Fibroblast of upper back skin (primary cell): ENCODE data around the gene KCNG1.
"Not testable (repeated sequence)": the region's sequence is repeated elsewhere in the genome, so short reads cannot be mapped to it uniquely, and the experiment has no call there.

ENCODE experiments used
- DNase-seq: peaks from one replicate; pipeline ENCODE4 v3.0.0-alpha.2; 2013

The KCNG1 gene, protein sequence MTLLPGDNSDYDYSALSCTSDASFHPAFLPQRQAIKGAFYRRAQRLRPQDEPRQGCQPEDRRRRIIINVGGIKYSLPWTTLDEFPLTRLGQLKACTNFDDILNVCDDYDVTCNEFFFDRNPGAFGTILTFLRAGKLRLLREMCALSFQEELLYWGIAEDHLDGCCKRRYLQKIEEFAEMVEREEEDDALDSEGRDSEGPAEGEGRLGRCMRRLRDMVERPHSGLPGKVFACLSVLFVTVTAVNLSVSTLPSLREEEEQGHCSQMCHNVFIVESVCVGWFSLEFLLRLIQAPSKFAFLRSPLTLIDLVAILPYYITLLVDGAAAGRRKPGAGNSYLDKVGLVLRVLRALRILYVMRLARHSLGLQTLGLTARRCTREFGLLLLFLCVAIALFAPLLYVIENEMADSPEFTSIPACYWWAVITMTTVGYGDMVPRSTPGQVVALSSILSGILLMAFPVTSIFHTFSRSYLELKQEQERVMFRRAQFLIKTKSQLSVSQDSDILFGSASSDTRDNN

DNA sequence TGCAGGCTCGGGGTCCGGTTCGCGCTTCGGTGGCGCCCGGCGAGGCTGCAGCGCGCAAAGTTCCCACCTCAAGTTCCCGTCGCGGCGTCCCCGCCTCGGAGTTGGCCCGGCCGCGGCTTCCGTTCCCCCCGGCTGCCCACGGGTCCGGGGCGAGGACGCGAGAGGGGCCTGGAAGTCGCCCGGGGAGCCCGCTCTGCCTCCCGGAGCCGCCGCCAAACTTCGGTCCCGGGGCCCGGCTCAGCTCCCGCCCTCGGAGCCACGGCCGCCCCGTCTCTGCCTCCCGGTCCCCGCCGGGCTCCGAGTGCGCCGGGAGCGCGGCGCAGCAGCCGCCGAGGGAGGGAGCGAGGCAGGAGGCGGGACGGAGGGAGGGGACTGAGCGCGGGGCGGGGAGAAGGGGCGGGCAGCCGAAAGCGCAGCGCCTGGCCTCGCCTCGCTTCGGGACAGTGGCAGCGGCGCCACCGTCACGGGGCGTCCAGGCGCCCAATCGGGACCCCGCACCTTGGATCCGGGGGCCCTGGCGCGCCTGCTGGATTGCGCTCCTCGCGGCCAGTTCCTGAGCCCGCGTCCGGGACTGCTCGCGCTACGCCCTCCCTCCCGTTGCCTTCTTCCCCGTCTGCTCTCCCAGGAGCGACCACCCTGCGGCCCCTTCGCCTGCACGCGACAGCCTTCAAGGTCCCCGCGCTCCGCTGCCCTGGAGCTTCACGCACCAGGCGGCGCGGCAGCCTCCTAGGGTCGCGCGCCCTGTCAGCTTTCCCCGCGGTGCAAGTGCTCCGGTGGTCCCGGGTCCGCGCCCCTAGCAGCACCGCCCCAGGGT, at the start of gene KCNG1:
TSS of gene KCNG1 (minus strand) at position 305 of the 814 bp plus-strand sequence. CDS start 12,769 bp downstream, outside the sequence.
- DNase-seq: peak; percentile 75

DNA sequence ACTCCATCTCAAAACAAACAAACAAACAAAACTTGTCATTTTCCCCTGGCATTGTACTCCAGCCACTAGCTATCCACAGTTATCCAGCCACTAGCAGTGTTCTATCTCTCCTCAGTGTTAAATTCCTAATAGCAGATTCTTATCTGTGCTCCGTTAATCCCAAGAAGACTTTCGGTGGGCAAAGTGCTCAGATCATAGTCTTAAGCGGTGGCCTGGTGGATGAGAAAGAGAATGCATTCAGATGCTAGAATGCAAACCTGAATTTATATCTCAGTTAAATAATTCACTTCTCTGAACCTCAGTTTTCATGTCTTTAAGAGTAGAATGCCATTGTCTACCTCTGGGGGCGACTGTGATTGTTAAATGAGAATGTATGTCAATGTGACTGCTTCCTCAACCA, 47.7 kb upstream of the KCNG1 start:
- no peak for DNase-seq

DNA sequence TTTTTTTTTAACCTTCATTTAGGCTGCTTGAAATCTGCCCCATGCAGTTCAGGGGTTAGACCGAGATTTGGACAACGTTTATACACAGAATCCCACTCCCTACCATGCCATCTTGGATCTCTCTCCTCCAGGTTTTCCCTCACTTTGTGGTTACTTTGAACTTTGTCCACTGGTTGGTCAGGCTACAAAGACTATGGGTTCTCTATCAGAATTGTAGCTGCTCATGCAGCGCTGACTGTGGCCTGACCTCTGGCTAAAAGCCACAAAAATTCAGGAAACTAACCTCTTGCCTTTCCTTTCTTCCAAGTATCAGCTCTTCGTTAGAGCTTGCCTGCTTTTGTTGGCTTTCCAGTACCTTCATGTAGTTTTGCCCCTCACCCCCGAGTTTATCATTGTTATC, 44.9 kb upstream of the KCNG1 start:
- no peak for DNase-seq

DNA sequence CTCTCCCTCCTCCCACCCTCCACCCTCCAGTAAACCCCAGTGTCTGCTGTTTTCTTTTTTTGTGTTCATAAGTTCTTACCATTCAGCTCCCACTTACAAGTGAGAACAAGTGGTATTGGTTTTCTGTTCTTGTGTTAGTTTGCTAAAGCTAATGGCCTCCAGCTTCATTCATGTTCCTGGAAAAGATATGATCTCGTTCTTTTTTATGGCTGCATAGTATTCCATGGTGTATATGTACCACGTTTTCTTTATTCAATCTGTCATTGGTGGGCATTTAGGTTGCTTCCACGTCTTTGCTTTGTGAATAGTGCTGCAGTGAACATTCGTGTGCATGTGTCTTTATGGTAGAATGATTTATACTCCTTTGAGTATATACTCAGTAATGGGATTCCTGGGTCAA, 42.7 kb upstream of the KCNG1 start:
- DNase-seq: no peak

DNA sequence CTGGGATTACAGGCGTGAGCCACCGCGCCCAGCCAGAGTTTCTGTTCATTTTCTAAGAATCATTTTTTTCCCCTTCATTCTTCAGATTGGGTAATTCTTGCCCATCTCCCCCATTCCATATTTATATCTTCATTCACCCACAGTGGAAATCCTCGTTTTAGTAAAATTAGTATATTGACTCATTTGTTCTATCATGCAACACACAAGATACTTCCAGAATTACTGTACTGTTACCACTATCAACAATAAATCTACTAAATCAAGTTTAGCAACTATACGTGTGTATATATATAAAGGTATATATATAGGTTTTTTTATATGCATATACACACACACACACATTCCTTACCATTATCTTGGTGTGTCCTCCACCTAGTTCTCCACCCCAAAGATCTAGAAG, 41.2 kb upstream of the KCNG1 start:
- no peak for DNase-seq

DNA sequence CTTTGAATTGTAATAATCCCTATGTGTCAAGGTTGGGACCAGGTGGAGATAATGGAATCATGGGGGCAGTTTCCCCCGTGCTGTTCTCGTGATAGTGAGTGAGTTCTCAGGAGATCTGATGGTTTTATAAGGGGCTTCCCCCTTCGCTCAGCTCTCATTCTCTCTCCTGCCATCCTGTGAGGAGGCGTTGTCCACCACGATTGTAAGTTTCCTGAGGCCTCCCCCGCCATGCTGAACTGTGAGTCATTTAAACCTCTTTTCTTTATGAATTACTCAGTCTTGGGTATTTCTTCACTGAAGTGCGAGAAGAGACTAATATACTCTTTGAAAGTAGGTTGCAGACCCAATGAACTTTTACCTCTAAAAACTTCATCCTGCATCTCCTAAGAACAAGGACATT, 39.2 kb upstream of the KCNG1 start:
- DNase-seq: no peak

DNA sequence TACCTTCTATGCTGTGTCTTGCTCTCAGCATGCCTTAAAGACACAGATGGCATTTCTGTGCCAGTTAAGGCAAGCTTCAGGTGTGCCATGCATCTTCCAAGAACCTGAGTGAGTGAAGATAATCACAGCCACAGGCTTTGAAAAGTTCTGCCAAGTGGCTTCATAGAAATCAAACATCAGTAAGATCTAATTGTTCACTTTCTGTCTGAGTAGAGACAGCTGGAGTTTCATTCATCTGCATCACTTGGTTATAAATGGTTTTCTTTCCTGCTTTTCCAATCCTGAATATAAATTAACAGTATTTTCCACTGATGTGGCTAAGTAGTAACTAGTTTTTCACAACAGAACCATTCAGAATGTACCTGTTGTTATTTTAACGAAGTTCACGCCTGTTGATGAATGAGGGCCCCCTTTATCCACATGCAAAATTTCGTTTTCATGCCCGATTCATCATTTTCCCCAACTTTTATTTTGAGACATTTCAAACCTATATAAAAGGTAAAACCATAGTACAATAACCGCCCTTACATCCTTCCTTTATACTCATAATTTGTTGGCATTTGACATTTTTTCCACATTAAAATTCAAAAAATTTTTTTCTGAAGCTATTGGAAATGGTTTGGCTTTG, 38.6 kb upstream of the KCNG1 start:
- DNase-seq: no peak

DNA sequence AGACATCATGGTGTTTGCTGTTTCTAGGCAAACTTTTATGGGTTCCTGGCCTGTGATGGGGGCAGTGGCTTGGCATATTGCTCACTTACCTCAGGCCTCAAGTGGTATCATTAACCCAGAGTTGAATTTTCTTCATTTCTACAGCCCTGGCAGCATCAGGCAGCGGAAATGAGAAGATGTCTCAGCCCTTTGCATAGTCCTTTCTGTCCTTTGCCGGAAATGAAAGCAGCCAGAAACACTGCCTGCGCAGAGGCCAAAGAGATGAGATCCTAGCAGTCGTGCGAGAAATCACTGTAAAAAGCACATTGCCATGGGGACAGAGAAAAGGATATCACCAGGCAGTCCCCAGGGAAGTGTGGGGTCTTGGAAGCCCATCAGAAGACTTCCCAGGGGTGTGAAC, 37.4 kb upstream of the KCNG1 start:
- DNase-seq: no peak

DNA sequence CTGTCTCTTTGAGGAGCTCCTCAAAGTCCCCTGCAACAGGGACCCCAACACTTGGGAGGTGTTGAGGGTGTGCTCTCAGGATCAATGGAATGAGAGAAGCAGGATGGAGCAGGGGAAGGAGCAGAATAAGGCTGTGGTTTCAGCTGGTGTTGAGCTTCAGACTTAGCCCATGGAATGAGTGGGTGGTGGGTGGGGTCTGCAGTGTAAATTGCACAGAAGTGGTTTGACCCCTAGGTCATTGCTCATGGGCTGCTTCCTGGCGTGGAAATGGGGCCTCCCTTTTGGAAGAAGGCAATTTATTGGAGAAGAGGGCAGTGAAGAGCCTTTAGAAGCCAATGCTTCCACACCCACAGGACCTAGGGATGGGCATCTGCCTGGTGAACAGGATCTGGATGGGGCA, 37.0 kb upstream of the KCNG1 start:
- DNase-seq: no peak

DNA sequence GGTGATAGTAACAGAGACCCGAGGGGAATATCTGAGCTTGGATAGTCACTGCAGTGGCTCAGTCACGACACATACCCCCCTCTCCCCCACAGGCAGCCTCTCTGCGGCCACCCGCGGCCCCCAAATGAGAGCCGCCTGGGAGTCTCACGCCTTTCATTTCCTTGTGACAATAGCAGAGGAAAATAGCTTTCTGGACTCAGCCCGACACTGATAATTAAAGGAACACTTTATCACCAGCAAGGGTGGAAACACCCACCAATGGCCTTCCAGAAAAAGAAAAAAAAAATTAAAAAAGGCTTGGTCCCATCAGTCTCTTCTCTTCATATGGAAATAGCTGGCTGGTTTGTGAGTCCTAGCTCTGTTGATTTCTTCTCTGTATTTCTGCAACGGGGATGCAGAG, 35.1 kb upstream of the KCNG1 start:
- no peak for DNase-seq

DNA sequence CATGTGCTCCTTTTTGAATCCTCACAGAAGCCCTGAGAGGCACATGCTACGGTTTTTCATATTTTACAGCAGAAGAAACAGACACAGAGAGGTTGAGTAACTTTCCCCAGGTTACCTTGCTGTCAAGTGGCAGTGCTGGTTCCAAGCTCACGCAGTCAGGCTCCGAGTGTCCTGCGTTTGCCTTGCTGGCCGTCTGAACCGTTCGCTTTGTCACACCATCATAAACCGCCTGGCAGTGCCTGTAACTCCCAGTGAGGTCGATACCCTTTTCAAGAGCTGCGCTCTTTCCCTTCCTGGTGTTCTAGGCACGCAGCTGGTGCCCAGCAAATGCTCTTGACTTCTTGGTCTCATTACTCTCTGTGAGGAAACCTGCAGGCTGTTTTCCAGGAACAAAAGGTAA, 31.3 kb upstream of the KCNG1 start:
- no peak for DNase-seq

DNA sequence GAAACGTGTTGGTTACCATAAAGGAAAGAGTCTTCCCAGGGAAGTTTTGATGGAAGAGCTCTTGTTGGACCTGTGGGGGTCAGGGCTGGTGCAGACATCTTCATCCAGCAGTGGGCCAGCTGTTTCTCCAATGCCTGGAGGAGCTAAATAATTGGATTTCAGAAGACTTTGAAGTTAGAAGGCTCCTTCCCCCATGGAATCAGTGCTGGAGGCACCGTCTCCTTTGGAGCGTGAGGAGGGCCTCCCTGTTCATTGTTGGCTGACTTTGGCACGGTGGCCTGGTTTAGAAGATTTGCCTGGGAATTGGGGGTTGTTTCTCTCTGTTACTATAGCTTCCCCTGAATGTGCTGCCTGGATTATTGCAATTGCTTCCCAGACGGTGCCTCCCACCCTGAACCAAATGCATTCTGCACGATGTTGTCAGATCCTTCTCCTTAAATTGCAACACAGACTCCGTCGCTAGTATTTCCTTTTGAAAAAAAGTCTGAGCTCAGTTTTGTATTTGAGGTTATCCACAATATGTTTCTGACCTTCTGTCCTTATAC, 27.7 kb upstream of the KCNG1 start:
- DNase-seq: no peak

DNA sequence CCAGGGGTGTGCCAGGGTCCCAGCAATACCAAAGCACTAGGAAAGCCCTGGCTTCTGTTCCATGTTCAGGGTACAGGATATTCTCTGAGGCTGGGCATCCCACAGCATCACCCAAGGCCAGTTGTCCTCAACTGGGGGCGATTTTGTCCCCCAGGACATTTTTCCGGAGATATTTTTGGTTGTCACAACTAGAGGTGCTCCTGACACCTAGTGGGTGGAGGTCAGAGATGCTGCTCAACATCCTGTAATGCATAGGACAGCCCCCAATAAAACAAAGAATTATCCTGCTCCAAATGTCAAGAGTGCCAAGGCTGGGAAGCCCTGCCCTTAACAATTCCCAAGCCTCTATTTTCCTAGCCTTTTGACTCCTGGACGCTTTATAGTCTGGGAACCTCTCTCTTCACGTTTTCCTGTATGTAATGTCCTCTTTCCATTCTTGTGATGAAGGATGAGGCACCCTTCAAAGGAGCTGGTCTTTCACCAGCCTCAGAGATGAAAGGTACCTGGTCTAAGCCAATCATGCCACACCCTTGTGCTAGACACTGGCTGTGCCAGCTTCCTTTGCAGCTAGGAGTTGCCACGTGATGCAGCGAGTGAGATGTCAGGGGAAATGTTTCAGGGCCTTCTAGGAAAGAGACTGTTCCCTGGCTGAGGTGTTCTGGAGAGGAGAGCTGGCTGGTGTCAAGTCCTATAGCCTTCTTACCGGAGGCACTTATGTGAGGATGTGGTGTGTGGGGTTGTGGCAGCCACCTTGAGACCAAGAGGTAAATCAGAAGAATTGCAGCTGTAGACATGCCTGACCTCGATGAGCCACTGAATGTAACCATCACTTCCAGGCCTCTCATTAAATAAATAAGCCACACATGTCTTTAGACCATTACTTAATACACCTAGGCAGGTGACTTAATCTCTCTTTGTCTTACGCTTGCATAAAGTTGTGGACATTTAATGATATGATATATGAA, 23.4 kb upstream of the KCNG1 start:
- no peak for DNase-seq

DNA sequence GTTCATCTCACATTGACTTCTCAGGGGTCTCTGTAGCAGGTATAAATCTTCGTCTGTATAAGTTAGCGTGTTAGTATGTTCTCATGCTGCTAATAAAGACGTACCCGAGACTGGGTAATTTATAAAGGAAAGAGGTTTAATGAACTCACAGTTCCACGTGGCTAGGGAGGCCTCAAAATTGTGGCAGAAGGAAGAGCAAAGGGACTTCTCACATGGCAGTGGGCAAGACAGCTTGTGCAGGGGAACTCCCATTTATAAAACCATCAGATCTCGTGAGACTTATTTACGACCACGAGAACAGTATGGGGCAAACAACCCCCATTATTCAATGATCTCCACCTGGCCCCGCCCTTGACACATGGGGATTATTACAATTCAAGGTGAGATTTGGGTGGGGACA, 22.6 kb upstream of the KCNG1 start:
- not testable (repeated sequence) for DNase-seq

DNA sequence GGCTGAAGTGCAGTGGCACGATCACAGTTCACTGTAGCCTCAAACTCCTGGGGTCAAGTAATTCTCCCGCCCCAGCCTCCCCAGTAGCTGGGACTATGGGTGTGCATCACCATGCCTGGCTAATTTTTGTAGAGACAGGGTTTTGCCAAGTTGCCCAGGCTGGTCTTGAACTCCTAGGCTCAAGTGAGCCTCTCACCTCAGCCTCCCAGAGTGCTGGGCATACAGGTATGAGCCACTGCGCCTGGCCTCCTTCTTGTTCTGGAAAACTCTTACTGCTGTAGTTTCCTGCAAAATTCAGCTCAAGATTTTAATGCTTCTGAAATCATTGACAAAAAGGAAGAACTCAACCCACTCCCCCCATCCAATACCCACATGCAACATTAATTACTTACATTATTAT, 21.9 kb upstream of the KCNG1 start:
- no peak for DNase-seq

DNA sequence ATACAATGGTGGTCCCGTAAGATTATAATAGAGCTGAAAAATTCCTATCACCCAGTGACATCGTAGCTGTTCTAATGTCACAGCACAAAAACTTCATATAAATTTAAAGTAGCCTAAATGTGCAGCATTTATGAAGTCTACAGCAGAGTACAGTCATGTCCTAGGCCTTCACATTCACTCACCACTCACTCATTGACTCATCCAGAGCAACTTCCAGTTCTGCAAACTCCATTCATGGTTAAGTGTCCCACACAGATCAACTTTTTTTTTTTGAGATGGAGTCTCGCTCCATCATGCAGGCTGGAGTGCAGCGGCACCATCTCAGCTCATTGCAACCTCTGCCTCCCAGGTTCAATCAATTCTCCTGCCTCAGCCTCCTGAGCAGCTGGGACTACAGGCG, 20.9 kb upstream of the KCNG1 start:
- peak; percentile 84 for DNase-seq

DNA sequence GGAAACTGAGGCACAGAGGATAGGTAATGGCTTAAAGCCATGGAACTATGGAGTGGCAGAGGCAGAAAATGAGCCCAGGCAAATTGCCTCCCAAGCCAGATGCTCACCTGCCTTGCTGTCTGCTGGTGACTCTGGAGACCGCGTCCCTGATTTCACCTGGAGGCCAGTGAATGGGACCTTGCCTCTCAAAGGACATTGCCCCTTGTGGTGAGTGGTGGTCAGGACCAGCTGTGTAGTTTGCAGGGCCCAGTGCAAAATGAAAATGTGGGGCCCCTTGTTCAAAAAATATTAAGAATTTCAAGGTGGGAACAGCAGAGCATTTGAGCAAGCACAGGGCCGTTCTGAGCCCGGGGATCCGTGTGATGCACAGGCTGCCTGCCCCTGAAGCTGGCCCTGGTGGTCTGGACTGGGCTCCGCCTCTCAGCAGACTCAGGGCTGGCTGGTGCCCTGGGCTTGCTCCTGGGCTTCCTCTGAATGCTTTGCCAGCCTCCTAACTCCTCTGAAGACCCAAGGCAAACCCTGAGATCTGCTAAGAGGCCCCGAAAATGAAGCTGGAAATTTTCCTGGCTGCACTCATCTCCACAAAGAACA, 19.8 kb upstream of the KCNG1 start:
- DNase-seq: no peak

DNA sequence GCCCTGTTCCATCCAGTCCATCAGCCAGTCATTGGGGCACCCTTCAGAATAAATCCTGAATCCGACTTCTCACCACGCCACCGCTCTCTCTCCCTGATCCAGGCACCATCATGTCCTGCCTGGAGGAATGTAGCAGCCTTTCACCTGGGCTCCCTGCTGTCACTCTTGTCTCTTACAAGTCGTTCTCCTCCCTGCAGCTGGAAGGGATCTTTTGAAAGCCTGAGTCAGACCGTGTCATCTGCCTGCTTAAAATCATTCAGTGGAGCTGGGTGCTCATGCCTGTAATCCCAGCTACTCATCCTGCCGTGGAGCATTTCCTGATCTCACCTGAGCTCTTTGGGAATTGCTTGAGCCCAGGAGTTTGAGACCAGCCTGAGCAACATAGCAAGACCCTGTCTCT, 19.2 kb upstream of the KCNG1 start:
- DNase-seq: no peak

DNA sequence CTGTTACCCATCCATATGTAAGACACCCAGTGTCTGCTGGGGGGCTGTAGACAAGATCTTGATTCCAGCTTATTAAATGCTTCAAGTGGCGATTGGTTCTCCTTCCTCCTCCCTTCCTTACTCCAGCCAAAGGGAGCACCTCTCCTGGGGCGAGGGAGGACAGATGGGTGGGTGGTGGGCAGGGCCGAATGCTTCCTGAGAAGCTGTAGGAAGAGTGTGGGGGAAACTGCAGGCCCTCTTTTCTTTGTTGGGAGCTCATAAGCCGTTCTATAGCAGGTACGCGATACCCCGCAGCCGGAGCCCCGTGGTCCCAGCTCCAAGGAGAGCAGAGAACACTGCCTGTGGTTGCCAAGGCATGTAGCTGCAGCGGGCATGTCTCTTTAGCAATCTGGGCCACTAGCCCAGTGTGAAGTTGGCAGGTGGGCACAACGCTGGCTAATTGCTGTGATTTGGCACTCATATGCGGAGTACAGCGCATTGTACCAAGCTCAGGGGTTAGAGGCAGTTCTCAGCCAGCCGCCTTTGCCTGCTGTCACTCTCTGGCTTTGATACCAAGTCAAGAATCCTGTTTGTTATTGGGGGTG, 14.7 kb upstream of the KCNG1 start:
- no peak for DNase-seq

DNA sequence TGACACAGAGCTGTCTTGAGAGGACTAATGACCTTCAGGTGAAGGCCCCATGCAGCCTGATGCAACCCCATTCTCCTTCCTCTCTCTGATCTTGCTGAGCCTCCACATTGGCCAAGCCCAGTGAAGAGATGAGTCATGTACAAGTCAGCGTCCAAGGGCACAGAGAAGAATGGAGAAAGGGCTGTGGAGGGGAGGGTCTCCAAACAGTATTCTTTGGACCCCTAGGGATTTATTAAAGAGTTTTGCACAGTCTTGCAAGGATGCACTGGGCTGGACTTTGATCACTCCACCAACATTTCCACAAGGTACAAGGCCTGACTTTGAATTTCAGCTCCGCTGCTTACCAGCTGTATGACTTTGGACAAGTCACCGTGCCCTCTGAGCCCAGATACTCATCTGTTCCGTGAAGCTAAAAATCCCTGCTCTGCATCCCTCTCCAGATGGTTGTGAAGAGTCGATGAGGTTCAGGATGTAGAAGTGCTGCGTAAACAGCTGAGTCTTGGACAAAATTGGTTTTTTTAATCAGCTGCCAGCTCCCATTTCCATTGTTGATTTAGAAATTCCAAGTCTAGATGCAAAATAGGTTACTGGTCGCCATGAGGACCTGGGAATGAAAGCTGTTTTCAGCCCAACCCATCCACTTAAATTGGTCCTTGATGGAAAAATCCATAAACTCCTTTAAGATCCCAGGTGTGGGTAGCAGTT, 14.1 kb upstream of the KCNG1 start:
- DNase-seq: no peak

DNA sequence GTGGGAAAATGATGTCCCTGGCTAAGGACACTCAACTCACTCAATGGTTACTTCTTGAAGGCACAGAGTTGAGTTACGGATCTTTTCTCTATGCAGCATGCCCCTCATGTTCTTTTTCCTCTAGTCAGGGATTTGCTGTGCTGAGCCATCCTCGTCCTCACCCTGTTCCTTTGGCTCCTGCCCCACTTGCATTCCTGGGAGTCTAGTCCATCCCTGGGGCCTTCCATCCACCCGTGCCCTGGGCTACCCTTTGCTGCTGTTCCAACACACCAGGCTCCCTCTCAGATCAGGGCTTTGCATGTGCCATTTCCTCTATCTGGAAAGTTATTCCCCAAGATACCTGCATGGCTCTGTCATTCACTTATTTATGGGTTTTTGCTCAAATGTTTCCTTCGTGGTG, 13.3 kb upstream of the KCNG1 start:
- DNase-seq: peak; percentile 61
